HL-60 (cell line): ENCODE measurements around the gene ZNF180.

ENCODE experiments used
- DNase-seq, 2 experiments: peaks; one replicate each; pipeline ENCODE4 v3.0.0-alpha.2; 2010 to 2020; ENCODE audit warnings: low read depth in 1 of 2, low spot score in 1 of 2
- H3K27ac ChIP-seq: fragments of 250-450 bp; sonication (Bioruptor Pico); replicated peaks from 2 replicates; pipeline ENCODE4 v1.5.1; 2020; ENCODE audit warnings: mild to moderate bottlenecking, moderate library complexity
- H3K27me3 ChIP-seq: fragments of 250-450 bp; sonication (Bioruptor Pico); 2 replicates; pipeline ENCODE4 v1.5.1; 2021; ENCODE audit warnings: mild to moderate bottlenecking, moderate library complexity; ENCODE audit not compliant: insufficient read depth, poor library complexity, severe bottlenecking
- H3K4me3 ChIP-seq: replicated peaks from 2 replicates; pipeline ENCODE4 v1.5.1; 2011; ENCODE audit warnings: mild to moderate bottlenecking, control low read depth, low read length; ENCODE audit not compliant: insufficient read depth
- CTCF ChIP-seq: IDR thresholded peaks from one replicate; pipeline ENCODE4 v1.5.1; 2011; ENCODE audit warnings: low read length, control low read depth, inconsistent platforms; ENCODE audit not compliant: insufficient read depth
- GABPA ChIP-seq: IDR thresholded peaks from 2 replicates; pipeline ENCODE4 v1.6.1; 2012; ENCODE audit warnings: low read depth
- POLR2AphosphoS5 ChIP-seq: IDR thresholded peaks from 2 replicates; pipeline ENCODE4 v1.6.1; 2012; ENCODE audit warnings: low read depth
- REST ChIP-seq: IDR thresholded peaks from 2 replicates; pipeline ENCODE4 v1.6.1; 2012; ENCODE audit warnings: low read depth; ENCODE audit not compliant: insufficient replicate concordance
- SPI1 ChIP-seq: IDR thresholded peaks from 2 replicates; pipeline ENCODE4 v1.6.1; 2012; ENCODE audit warnings: low read depth, mild to moderate bottlenecking, borderline replicate concordance

The ZNF180 gene

DNA sequence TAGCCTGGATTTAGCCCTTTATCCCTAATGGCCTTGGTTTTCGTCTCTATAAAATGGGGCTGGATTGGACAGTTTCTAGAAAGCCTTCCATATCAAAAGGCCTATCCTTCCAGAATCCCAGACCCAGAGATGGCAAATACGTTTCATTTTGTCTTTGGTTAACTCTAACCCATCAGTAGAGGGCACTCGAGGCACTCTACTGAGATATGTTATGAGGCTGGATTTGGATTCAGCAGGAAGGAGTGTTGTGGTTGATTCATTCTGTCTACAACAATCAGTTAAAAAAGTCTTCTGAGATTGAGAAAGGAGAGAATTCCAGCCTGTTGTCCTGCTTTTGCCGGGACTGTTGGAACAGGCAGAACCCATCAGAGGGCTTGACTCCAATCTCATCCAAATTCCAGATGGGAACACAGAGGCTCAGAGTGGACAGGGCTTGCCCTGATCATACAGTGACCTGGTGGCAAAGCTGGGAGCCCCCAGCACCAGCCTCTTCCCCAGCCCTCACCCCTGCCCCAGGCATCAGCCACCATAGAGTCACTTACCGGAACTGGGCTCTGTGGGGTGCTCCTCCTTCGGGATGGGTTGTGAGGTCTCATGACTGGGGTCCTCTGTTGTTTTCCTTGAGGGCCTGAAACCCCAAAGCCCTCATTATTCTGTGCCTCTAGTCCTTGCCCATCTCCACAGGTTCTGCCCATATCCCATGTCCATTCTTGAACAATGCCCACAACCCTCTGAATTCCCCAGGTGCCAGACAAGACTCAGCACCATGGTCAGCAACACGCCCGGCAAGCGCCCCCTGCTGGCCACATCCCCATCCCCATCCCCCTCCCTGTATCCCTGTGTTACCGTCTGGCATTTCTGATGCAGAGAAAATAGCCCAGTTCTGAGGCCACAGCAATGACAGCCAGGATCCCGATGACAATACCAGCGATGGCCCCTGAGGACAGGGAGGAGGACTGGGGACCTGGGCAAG, 12.3 kb upstream of the ZNF180 start:
- TF ChIP-seq SPI1 (no peak), GABPA (no peak), REST (peak; percentile 99), CTCF (peak; percentile 51), POLR2AphosphoS5 (no peak)
- H3K27ac ChIP-seq, result no peak overlapping the region
- no peak overlapping the region for H3K4me3 ChIP-seq
- no peaks in the 10 kb centered on the region for H3K27me3 ChIP-seq
- peak; percentile 17 to 51 for DNase-seq

GRCh38 chr19:44509478-44509877, 9.2 kb upstream of the ZNF180 start:
- Histone ChIP-seq H3K4me3 (no peak overlapping the region), H3K27me3 (no peaks in the 10 kb centered on the region), H3K27ac (no peak overlapping the region)
- DNase-seq, result no peak
- TF ChIP-seq POLR2AphosphoS5 (no peak), SPI1 (no peak), REST (no peak), GABPA (no peak), CTCF (no peak)

- TF ChIP-seq CTCF (no peak), REST (no peak), SPI1 (no peak), POLR2AphosphoS5 (no peak), GABPA (no peak)
- Histone ChIP-seq H3K27me3 (no peaks in the 10 kb centered on the region), H3K27ac (peak overlapping the region; percentile 88), H3K4me3 (peak overlapping the region; percentile 56)
- no peak for DNase-seq
Measured at GRCh38 chr19:44499559-44499958, 763 bp downstream of the ZNF180 start.
